ENCODE data around the gene FAM76B.

Gene FAM76B

DNA sequence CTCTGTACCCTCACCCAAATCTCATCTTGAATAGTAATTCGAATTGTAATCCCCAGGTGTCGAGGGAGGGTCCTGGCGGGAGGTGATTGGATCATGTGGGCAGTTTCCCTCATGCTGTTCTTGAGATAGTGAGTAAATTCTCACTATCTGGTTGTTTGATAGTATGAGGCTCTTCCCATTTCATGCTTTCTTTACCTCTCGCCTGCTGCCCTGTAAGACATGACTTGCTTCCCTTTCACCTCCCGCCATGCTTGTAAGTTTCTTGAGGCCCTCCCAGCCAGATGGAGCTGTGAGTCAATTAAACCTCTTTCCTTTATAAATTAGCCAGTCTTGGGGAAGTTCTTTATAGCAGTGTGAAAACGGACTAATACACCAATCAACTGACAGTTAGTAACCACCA lies 60.1 kb downstream of the FAM76B start:
- DNase-seq: no peak

DNA sequence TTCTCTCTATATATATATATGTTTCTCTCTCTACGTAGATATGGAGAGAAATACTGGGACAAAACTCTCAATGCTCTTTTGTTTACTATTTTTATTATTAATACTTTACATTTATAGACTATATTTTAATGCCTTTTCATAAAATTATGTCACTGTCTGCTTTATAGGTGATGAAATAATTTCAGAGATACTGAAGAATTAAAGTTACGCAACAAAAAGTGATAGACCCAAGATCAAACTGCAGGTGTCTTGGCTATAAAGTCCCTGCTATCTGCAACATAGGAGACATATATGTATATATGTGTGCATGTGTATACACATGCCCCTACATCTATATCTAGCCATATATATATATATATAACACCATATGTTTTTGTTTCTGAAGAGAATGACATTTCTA lies 60.8 kb downstream of the FAM76B start:
- no peak for DNase-seq

DNA sequence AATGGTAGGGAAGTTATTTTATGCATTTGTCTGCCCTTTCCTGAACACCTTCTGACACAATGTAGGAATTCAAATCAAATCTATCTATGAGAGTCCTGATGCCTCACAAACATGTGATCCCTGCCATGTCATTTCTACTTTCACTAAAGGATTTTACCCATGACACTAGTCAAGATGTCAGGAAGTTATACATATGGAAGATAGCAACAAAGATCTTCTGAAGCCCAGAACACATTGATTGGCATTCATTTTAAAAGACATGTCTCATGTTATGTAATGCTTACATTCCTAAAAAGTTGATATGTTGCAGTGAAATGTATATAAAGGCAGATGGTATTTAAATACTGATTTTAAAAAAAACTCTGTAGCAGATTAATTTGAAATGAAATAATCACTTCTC lies 61.5 kb downstream of the FAM76B start:
- peak in 1 of 14 donors; percentile 56 for DNase-seq

DNA sequence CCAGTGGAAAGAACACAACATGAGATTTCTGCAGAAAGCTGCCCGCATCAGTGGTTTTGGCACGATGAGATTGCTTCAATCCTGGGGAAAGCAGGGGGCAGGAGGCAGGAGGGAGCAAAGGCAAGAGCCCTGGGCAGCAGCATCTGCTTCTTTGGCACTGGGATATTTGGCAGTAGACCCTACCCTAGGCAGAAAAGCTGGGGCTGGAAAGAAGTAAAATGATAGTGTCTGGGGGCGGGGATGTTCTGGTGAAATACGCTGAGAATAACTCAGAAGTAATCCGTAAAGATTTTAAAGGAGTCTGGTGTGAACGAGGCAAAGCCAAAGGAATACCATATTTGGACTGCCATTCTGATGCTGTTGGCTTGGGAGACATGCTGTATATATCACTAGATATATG lies 62.0 kb downstream of the FAM76B start:
- DNase-seq: peak in 3 of 14 donors; percentile 8 to 89 (median 21)

DNA sequence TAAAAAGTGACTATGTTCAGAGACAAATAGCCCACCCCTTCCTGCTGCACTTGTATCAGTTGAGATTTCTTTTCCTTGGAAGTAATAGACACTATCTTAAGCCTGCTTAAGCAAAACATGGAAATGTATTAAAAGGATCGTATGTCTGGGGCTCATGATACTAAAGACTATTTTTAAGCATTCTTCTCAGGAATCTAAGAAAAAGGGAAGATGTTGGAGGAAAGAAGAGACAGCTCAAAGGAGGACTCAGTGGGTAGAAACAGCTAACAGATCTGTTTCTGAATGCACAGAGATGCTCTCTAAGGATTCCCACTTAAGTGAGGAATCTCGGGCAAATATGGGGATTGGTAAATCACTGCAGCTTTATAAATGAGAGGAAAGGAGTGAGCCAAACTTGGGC lies 62.5 kb downstream of the FAM76B start:
- DNase-seq: peak in 1 of 14 donors; percentile 35

DNA sequence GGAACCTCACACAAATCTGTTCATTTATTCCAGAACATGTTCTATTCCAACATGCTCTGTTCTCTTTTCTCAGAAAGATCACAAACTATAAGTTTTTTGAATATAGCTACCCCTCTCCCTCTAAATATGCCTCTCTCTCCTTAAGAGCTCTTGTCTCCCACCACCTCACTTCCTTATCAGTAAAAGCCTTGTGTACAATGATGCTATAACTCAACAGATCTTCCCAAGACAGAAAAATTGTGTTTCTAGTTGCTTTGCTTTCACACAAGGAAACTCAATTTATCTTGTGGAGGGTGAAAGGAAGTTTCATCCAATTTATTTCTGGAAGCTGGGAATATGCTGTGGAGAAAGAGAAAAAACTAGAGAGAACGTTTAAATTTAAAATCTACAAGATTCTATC lies 64.4 kb downstream of the FAM76B start:
- DNase-seq: no peak

DNA sequence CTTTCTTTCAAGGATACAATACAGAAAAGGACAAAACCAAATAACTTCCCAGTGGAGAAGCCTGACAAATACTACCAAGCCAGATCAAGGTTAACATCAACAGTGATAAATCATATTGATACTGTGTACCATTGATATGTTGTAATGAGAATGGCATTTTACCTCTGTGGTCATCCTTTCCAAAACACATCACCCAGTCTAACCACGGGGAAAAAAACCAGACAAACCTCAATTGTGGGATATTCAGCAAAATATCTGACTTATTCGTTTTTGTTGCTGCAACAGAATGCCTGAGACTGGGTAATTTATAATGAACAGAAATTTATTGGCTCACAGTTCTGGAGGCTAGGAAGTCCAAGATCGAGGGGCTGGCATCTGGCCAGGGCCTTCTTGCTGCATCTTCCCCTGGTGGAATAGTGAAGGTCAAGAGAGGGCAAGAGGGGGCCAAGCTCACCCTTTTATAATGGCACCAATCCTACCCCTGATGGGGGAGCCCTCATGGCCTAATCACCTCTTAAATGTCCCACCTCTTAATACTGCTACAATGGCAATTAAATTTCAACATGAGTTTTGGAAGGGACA lies 66.1 kb downstream of the FAM76B start:
- no peak for DNase-seq

DNA sequence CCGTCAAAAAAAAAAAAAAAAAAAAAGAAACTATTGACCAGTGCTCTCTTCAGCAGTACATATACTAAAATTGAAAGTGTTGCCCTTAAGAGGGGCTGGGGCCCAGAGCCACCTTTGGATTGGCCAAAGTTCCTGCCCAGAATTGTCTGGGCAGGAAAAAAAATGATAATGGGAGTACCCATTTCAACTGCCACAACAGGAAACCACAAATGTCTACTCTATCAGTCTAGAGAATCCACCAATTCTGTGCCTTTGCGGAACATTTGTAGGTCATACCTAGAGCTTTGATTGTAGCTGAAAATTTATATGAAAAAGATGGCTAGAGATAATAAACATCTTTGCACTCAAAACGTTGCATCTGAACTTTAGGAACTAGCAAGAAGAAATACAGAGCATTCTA lies 69.4 kb downstream of the FAM76B start:
- DNase-seq: no peak
